Left lung (tissue), 14 donors: ENCODE data around the gene CAPN12. TPM values are rescaled to one million over a fixed set of nuclear protein-coding genes. Genes with fewer than 3 reads are reported as not detected.
"Not testable (repeated sequence)": the region's sequence is repeated elsewhere in the genome, so short reads cannot be mapped to it uniquely, and the experiment has no call there.

ENCODE experiments used
- ATAC-seq: fragments of 200-7000 bp; cut with Tn5 transposase; one replicate; pipeline ENCODE4 v1.9.1; 2020; ENCODE audit warnings: moderate library complexity
- DNase-seq, 4 donors: peaks; one replicate each; pipeline ENCODE4 v3.0.0-alpha.2; 2013 to 2020
- H3K27ac ChIP-seq, 2 donors: fragments of 200-600 bp; sonication (generic) in 1 of 2; one replicate each; pipeline versions ENCODE4 v1.5.0 to v1.8.0; 2020 to 2021
- H3K27me3 ChIP-seq, 2 donors: fragments of 200-600 bp; sonication (generic) in 1 of 2; one replicate each; pipeline versions ENCODE4 v1.5.0 to v1.8.0; 2020 to 2021
- H3K36me3 ChIP-seq, 2 donors: fragments of 200-600 bp; sonication (generic) in 1 of 2; one replicate each; pipeline versions ENCODE4 v1.5.0 to v1.8.0; 2020 to 2021
- H3K4me1 ChIP-seq, 2 donors: fragments of 200-600 bp; one replicate each; pipeline ENCODE4 v1.8.0; 2021
- H3K4me3 ChIP-seq, 2 donors: fragments of 200-600 bp; sonication (generic) in 1 of 2; one replicate each; pipeline versions ENCODE4 v1.5.0 to v1.8.0; 2020 to 2021; ENCODE audit warnings: mild to moderate bottlenecking in 1 of 2
- H3K9me3 ChIP-seq, 2 donors: fragments of 200-600 bp; sonication (generic) in 1 of 2; one replicate each; pipeline versions ENCODE4 v1.5.0 to v1.8.0; 2020 to 2021
- CTCF ChIP-seq, 2 donors: fragments of 200-600 bp; sonication (generic) in 1 of 2; IDR thresholded peaks; one replicate each; pipeline versions ENCODE4 v1.5.0 to v1.8.0; 2021; ENCODE audit warnings: antibody characterized with exemption in 2 of 2
- intact Hi-C, 2 donors: fragments of 100-400 bp; cut with DNase I; formaldehyde crosslinking; loops; one replicate each; pipeline versions ENCODE4 v1.11.2 to v1.14.2; 2022
- long read RNA-seq, 12 donors: library from polyadenylated mRNA in 2 of 12; unstranded in 2 of 12; transcript quantifications; one replicate each; pipeline ENCODE4 v2.0.0 and lab custom pipeline, GENCODE V29; 2019 to 2026
- polyA plus RNA-seq, 6 donors: library from polyadenylated mRNA; unstranded; fragments of 120-200 nt; gene quantifications; one replicate each; pipeline ENCODE4 v1.2.1, GENCODE V29; 2013; ENCODE audit not compliant: insufficient read length in 6 of 6
- total RNA-seq, 2 donors: library from RNA; stranded (reverse); fragmentation: NEBNext Ultra II Directional; extraction: Animal tissue kit (Norgen Biotek cat#: 25700); gene quantifications; one replicate each; pipeline ENCODE4 v1.2.1, GENCODE V29; 2021
- donor health status: DM: no; HTN: yes; CAD: no.
- donor health status: DM: no; HTN: no; CAD: no.

Gene CAPN12
- total RNA-seq (1 to 10 TPM; 1.7 to 4.5 TPM), polyA plus RNA-seq (1 to 10 TPM; 1.6 to 4.9 (median 4.8) TPM)
- long read RNA-seq, donor 1, partial matches to known transcripts = 0 of 1 reads
- long read RNA-seq, donor 1, other reads (novel, unspliced or antisense) = 0 of 1 reads
- long read RNA-seq, donor 2 = 0 reads
- long read RNA-seq, donor 3, partial matches to known transcripts = 0 of 2 reads
- long read RNA-seq, donor 3, other reads (novel, unspliced or antisense) = 0 of 2 reads
- long read RNA-seq, donor 4, partial matches to known transcripts = 1 of 4 reads
- long read RNA-seq, donor 4, other reads (novel, unspliced or antisense) = 3 of 4 reads
- long read RNA-seq, donor 5, partial matches to known transcripts = 0 of 3 reads
- long read RNA-seq, donor 5, other reads (novel, unspliced or antisense) = 0 of 3 reads
- long read RNA-seq, donor 6 = 0 reads
- long read RNA-seq, donor 7, partial matches to known transcripts = 0 of 2 reads
- long read RNA-seq, donor 7, other reads (novel, unspliced or antisense) = 0 of 2 reads
- long read RNA-seq, donor 8, partial matches to known transcripts = 0 of 2 reads
- long read RNA-seq, donor 8, other reads (novel, unspliced or antisense) = 0 of 2 reads
- long read RNA-seq, donor 9 = 0 reads
- long read RNA-seq, donor 10 = 0 reads
- long read RNA-seq, donor 11 = 0 reads
- long read RNA-seq, donor 12 = 0 reads

DNA sequence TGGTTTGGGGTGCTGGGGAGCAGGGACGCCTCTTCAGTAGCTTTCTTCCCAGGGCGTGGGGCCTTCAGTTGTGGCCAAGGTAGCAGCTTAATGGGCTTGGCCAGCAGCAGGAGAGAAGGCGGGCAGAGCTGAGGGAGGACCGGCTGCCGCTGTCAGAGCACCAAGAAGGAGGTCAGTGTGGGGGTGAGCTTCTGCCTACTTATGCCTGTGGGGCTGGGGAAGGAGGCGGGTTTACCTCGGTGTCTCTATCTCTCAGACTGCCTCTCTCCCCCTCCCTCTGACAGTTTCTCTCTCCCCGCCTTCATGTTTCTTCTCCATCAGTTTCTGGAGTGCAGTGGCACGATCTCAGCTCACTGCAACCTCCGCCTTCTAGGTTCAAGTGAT, at the start of gene CAPN12:
TSS of gene CAPN12 (minus strand) at position 177 of the 384 bp plus-strand sequence. CDS start 309 bp downstream, outside the sequence.
- H3K4me1 ChIP-seq = no peaks in the 10 kb centered on the region
- no peaks in the 10 kb centered on the region for H3K9me3 ChIP-seq
- DNase-seq (no peak), ATAC-seq (no peak)
- intact Hi-C loops = no loop called here
- TF ChIP-seq CTCF (IDR thresholded peaks at IDR 0.05) = no peak
- no peak within 1 kb of the TSS for H3K27ac ChIP-seq
- no peak within 1 kb of the TSS for H3K4me3 ChIP-seq
- no peaks in the 10 kb centered on the region for H3K36me3 ChIP-seq
- no peaks in the 10 kb centered on the region for H3K27me3 ChIP-seq

- no peaks in the 10 kb centered on the region for H3K9me3 ChIP-seq
- no peak for DNase-seq
- peaks cover 0 to 8% of the 10 kb centered on the region in 2 donors for H3K4me1 ChIP-seq
- ATAC-seq = no peak
- H3K27ac ChIP-seq = no peak overlapping the region
- no peak for TF ChIP-seq CTCF (IDR thresholded peaks at IDR 0.05)
- H3K36me3 ChIP-seq = no peaks in the 10 kb centered on the region
- H3K27me3 ChIP-seq = no peaks in the 10 kb centered on the region
- intact Hi-C loops = no loop called here
- no peak overlapping the region for H3K4me3 ChIP-seq
These were observed 49.4 kb upstream of the CAPN12 start for GRCh38 chr19:38793671-38794070.

DNA sequence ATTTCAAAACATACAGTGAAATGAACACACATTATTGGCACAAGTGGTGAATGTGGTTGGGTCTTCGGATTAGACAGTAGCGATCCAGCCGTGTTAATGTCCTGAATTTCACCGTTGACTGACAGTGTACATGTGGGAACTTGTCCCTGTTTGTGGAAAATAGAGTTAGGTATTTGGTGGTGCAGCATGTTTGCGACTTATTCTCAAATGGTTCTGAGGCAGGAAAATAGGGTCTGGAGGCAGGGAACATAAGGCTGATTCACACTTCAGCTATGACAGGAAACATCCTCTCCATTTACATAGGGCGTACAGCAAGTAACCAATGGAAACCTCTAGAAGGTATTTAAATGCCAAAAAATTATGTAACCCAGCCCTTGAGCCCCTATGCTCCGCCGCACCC, 48.9 kb upstream of the CAPN12 start:
- no peak for TF ChIP-seq CTCF (IDR thresholded peaks at IDR 0.05)
- intact Hi-C loops = no loop called here
- H3K4me1 ChIP-seq = peaks cover 0 to 8% of the 10 kb centered on the region in 2 donors
- no peaks in the 10 kb centered on the region for H3K27me3 ChIP-seq
- H3K4me3 ChIP-seq = no peak overlapping the region
- H3K9me3 ChIP-seq = no peaks in the 10 kb centered on the region
- DNase-seq (no peak), ATAC-seq (no peak)
- no peaks in the 10 kb centered on the region for H3K36me3 ChIP-seq
- no peak overlapping the region for H3K27ac ChIP-seq

- DNase-seq = peak in 2 of 4 donors; percentile 30 to 82
- peak; percentile 36 for ATAC-seq
- Histone ChIP-seq H3K9me3 (no peaks in the 10 kb centered on the region), H3K36me3 (no peaks in the 10 kb centered on the region), H3K4me1 (peaks cover 0 to 8% of the 10 kb centered on the region in 2 donors), H3K4me3 (peak overlapping the region in 1 of 2 donors; percentile 34), H3K27ac (no peak overlapping the region), H3K27me3 (no peaks in the 10 kb centered on the region)
- TF ChIP-seq CTCF (IDR thresholded peaks at IDR 0.05) = peak in 1 of 2 donors; percentile 54
- intact Hi-C loops = no loop called here
These were observed 48.2 kb upstream of the CAPN12 start for GRCh38 chr19:38792250-38793111.

- H3K27ac ChIP-seq, intact Hi-C loops, DNase-seq, H3K9me3 ChIP-seq, H3K4me3 ChIP-seq, H3K4me1 ChIP-seq, H3K27me3 ChIP-seq, H3K36me3 ChIP-seq: not testable (repeated sequence)
- ATAC-seq = peak; percentile 97
These were observed 47.3 kb upstream of the CAPN12 start for GRCh38 chr19:38791451-38792064.

DNA sequence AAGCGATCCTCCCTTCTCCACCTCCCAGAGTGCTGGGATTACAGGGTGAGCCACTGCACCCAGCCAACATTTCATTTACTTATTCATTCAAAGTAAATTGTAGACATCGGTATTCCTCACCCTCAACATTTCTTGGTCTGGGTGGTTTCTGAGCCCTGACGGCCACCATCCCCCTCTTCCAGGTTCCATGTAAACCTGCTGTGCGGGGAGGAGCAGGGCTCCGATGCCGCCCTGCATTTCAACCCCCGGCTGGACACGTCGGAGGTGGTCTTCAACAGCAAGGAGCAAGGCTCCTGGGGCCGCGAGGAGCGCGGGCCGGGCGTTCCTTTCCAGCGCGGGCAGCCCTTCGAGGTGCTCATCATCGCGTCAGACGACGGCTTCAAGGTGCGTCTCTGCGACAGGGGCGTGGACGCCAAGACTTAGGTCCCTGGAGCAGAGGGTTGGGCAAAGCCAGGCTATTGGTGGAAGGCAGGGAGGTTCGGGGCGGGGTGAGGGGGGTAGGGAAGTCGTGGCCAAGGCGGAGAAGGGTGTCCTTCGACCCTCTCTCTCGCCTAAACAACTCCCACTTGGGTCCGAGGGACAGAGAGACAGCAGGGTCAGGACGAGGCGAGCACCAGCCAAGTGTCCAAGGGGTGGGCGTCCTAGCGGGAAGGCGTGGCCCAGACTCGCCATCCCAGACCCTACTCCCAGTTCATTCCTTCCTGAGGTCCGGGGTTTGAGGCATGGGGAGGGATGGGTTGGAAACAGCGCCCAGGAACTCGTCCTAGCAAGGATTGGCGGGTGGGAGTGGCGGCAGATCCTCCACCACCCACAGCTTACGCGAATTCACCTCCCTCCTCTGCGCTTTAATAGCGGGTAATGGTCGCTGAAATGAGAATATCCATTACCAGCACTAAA, 46.5 kb upstream of the CAPN12 start:
- H3K4me1 ChIP-seq, H3K36me3 ChIP-seq, DNase-seq, H3K9me3 ChIP-seq, H3K27ac ChIP-seq, H3K27me3 ChIP-seq, H3K4me3 ChIP-seq, intact Hi-C loops: not testable (repeated sequence)
- ATAC-seq = peak; percentile 20
